ENCODE data around the gene UBE2U. TPM values are rescaled to one million over a fixed set of nuclear protein-coding genes. Genes with fewer than 3 reads are reported as not detected.
"Not testable (repeated sequence)": the region's sequence is repeated elsewhere in the genome, so short reads cannot be mapped to it uniquely, and the experiment has no call there.

Gene UBE2U
- total and polyA plus RNA-seq, 10 of the 15 experiments (the other 5 are each of a cell fraction or from before 2014, with no cell fraction given) = not detected

GRCh38 chr1:64224236-64224635 lies 20.8 kb downstream of the UBE2U start:
- ChIA-PET POLR2A (interaction anchor here (2.3 kb wide), 1 partner anchor 29 kb away, joined by 8 read pairs; no protein-coding TSS in a partner anchor), SMC1A (ENCODE audit: uncharacterized antibody, unreplicated experiment) (interaction anchor here (0.6 to 1.9 kb wide), 3 partner anchors 18 to 1327 kb away, joined by 3 to 7 read pairs (median 5); no protein-coding TSS in a partner anchor)
- ATAC-seq; H3K36me3 ChIP-seq (ENCODE audit: control insufficient read depth in 2 of 2, insufficient read depth in 2 of 2, low read length in 1 of 2); H3K9ac ChIP-seq (ENCODE audit: control insufficient read depth, insufficient read depth, low read length); in situ Hi-C loops (cut with MboI); H3K27ac ChIP-seq (ENCODE audit: control insufficient read depth, insufficient read depth); FAIRE-seq; H3K27me3 ChIP-seq (replicated peaks in 1 of 2; ENCODE audit: control insufficient read depth in 2 of 2, insufficient read depth in 2 of 2, low read length in 1 of 2); RAD21 ChIA-PET (ENCODE audit: unreplicated experiment); H3K79me2 ChIP-seq (ENCODE audit: control insufficient read depth, insufficient read depth, low read length); intact Hi-C loops (cut with micrococcal nuclease; ENCODE audit: unreplicated experiment); H3K4me2 ChIP-seq (ENCODE audit: control insufficient read depth, insufficient read depth); BruUV-seq (replicated peaks); H2AFZ ChIP-seq (ENCODE audit: control insufficient read depth, low read depth, low read length); H4K20me1 ChIP-seq (ENCODE audit: control insufficient read depth, insufficient read depth); DNase-seq (ENCODE audit: low read depth, low spot score); H3K9me3 ChIP-seq (replicated peaks; ENCODE audit: control insufficient read depth, insufficient read depth, low read length); CTCF ChIA-PET; H3K4me1 ChIP-seq (ENCODE audit: control insufficient read depth, insufficient read depth, low read length); H3K4me3 ChIP-seq: not testable (repeated sequence)
- 94% methylated on average over 7 of the region's 7 CpGs for WGBS (ENCODE audit: insufficient coverage, insufficient replicate concordance, low lambda C conversion rate, missing lambda C conversion rate)

- H3K9ac ChIP-seq (ENCODE audit: control insufficient read depth, insufficient read depth, low read length) = no peak overlapping the region
- no peaks in the 10 kb centered on the region for H4K20me1 ChIP-seq (ENCODE audit: control insufficient read depth, insufficient read depth)
- ATAC-seq = no peak
- in situ Hi-C loops (cut with MboI) = no loop called here
- FAIRE-seq = no peak
- H3K4me2 ChIP-seq (ENCODE audit: control insufficient read depth, insufficient read depth) = no peak overlapping the region
- H3K4me1 ChIP-seq (ENCODE audit: control insufficient read depth, insufficient read depth, low read length) = peaks cover 2% of the 10 kb centered on the region
- no peaks in the 10 kb centered on the region for H3K9me3 ChIP-seq (replicated peaks; ENCODE audit: control insufficient read depth, insufficient read depth, low read length)
- POLR2A ChIA-PET = interaction anchor here (0.7 to 1.1 kb wide), 2 partner anchors 57 to 109 kb away, joined by 3 to 4 read pairs; no protein-coding TSS in a partner anchor
- H3K27me3 ChIP-seq (replicated peaks in 1 of 2; ENCODE audit: control insufficient read depth in 2 of 2, insufficient read depth in 2 of 2, low read length in 1 of 2) = no peaks in the 10 kb centered on the region; a peak in 1 of 4 replicates
- H3K4me3 ChIP-seq = no peak overlapping the region
- RAD21 ChIA-PET (ENCODE audit: unreplicated experiment) = interaction anchor here (0.7 to 1.7 kb wide), 5 partner anchors 10 to 656 kb away, joined by 3 to 6 read pairs (median 3); no protein-coding TSS in a partner anchor
- H3K79me2 ChIP-seq (ENCODE audit: control insufficient read depth, insufficient read depth, low read length) = no peaks in the 10 kb centered on the region
- H3K27ac ChIP-seq (ENCODE audit: control insufficient read depth, insufficient read depth) = no peak overlapping the region
- SMC1A ChIA-PET (ENCODE audit: uncharacterized antibody, unreplicated experiment) = no interaction called here
- intact Hi-C loops (cut with micrococcal nuclease; ENCODE audit: unreplicated experiment) = no loop called here
- no peak overlapping the region for H2AFZ ChIP-seq (ENCODE audit: control insufficient read depth, low read depth, low read length)
- DNase-seq (ENCODE audit: low read depth, low spot score) = no peak
- no TSS peak for BruUV-seq (replicated peaks)
- WGBS (ENCODE audit: insufficient coverage, insufficient replicate concordance, low lambda C conversion rate, missing lambda C conversion rate) = 41% methylated on average over 10 of the region's 10 CpGs
- CTCF ChIA-PET = interaction anchor here (0.8 to 3.1 kb wide), 5 partner anchors 9 to 91 kb away, joined by 3 to 11 read pairs (median 3); no protein-coding TSS in a partner anchor
- no peaks in the 10 kb centered on the region for H3K36me3 ChIP-seq (ENCODE audit: control insufficient read depth in 2 of 2, insufficient read depth in 2 of 2, low read length in 1 of 2)
- TF ChIP-seq E2F4 (IDR thresholded peaks at IDR 0.05; ENCODE audit: low read depth, low read length) (no peak), E4F1 (IDR thresholded peaks at IDR 0.05; ENCODE audit: borderline replicate concordance, partially characterized antibody) (no peak), JUND (IDR thresholded peaks at IDR 0.05; ENCODE audit: low read depth, low read length) (no peak), CHD1 (IDR thresholded peaks at IDR 0.05; ENCODE audit: low read depth, low read length) (no peak), ZNF592 (IDR thresholded peaks at IDR 0.05) (no peak), SMC3 (IDR thresholded peaks at IDR 0.05; ENCODE audit: borderline replicate concordance, low read length) (no peak), STAT3 (IDR thresholded peaks at IDR 0.05; ENCODE audit: low read depth, low read length) (no peak)
Measured at GRCh38 chr1:64228167-64228957, 24.9 kb downstream of the UBE2U start.

Data from GM12878 (cell line).